Measurements from ENCODE around the gene MARCHF10. TPM values are rescaled to one million over a fixed set of nuclear protein-coding genes. Genes with fewer than 3 reads are reported as not detected.

MARCHF10 gene
- total RNA-seq, 3 donors from 2014 or later, result under 0.01 to 0.16 TPM; not detected in 1

GRCh38 chr17:62765351-62765750 lies 42.8 kb downstream of the MARCHF10 start:
- no peak for DNase-seq (ENCODE audit: low spot score in 2 of 2)
- H3K27me3 ChIP-seq, result no peaks in the 10 kb centered on the region
- H3K9me3 ChIP-seq, result no peaks in the 10 kb centered on the region
- TF ChIP-seq POLR2AphosphoS5 (IDR thresholded peaks at IDR 0.05) (no peak), POLR2A (IDR thresholded peaks at IDR 0.05) (no peak)
- TF ChIP-seq, protein P1, sequence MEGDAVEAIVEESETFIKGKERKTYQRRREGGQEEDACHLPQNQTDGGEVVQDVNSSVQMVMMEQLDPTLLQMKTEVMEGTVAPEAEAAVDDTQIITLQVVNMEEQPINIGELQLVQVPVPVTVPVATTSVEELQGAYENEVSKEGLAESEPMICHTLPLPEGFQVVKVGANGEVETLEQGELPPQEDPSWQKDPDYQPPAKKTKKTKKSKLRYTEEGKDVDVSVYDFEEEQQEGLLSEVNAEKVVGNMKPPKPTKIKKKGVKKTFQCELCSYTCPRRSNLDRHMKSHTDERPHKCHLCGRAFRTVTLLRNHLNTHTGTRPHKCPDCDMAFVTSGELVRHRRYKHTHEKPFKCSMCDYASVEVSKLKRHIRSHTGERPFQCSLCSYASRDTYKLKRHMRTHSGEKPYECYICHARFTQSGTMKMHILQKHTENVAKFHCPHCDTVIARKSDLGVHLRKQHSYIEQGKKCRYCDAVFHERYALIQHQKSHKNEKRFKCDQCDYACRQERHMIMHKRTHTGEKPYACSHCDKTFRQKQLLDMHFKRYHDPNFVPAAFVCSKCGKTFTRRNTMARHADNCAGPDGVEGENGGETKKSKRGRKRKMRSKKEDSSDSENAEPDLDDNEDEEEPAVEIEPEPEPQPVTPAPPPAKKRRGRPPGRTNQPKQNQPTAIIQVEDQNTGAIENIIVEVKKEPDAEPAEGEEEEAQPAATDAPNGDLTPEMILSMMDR (IDR thresholded peaks at IDR 0.05), result no peak
- H3K4me1 ChIP-seq, result no peaks in the 10 kb centered on the region
- H3K36me3 ChIP-seq, result no peaks in the 10 kb centered on the region
- H3K27ac ChIP-seq, result no peak overlapping the region
- intact Hi-C loops (cut with DNase I; ENCODE audit: low total_unique reads), result no loop called here
- no peak overlapping the region for H3K4me3 ChIP-seq

GRCh38 chr17:62763891-62764600 lies 44.1 kb downstream of the MARCHF10 start:
- DNase-seq (ENCODE audit: low spot score in 2 of 2), result no peak
- Histone ChIP-seq H3K27me3 (no peaks in the 10 kb centered on the region), H3K4me3 (no peak overlapping the region), H3K36me3 (no peaks in the 10 kb centered on the region), H3K9me3 (no peaks in the 10 kb centered on the region), H3K4me1 (no peaks in the 10 kb centered on the region), H3K27ac (no peak overlapping the region)
- no peak for TF ChIP-seq POLR2A (IDR thresholded peaks at IDR 0.05)
- TF ChIP-seq, protein P1 (IDR thresholded peaks at IDR 0.05), result no peak
- TF ChIP-seq POLR2AphosphoS5 (IDR thresholded peaks at IDR 0.05), result no peak
- intact Hi-C loops (cut with DNase I; ENCODE audit: low total_unique reads), result no loop called here

DNA sequence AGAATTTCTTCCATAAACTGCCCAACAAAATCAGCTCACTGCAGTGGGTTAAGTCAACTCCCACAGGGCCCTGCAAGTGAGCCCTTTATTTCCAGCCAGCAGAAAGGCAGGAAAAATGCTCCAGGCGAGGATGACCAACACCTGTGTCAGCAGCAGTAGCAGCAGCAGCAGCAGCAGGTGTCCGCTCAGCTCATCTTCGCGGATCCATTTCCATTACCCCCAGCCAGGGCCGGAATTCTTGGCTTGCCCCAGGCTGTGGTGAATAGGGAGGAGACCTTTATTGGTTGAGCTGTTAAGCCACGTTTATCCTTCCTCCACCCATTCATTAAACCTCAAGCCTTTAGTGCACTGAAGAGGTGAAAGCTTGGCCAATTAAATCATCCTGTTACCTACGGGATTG lies 46.2 kb downstream of the MARCHF10 start:
- no peaks in the 10 kb centered on the region for H3K4me1 ChIP-seq
- no peaks in the 10 kb centered on the region for H3K27me3 ChIP-seq
- intact Hi-C loops (cut with DNase I; ENCODE audit: low total_unique reads), result no loop called here
- no peak overlapping the region for H3K4me3 ChIP-seq
- TF ChIP-seq POLR2A (IDR thresholded peaks at IDR 0.05) (no peak), POLR2AphosphoS5 (IDR thresholded peaks at IDR 0.05) (no peak)
- TF ChIP-seq, protein P1 (IDR thresholded peaks at IDR 0.05), result no peak
- no peaks in the 10 kb centered on the region for H3K9me3 ChIP-seq
- DNase-seq (ENCODE audit: low spot score in 2 of 2), result no peak
- no peaks in the 10 kb centered on the region for H3K36me3 ChIP-seq
- no peak overlapping the region for H3K27ac ChIP-seq

DNA sequence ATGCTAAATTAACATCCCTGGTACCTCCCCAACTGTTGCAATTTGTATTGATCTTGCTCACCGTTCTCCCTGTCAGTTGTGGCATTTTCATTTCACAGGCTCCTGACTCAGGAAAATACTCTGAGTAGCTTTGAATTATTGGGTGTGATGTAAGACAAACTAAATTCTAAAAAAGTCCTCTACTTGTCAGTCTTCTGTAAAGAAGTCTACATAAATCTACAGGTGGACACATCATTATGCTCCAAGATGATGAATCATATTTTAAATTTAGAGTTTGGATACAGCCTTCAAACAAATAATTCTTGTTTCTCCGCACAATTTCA lies 47.2 kb downstream of the MARCHF10 start:
- H3K4me3 ChIP-seq, result no peak overlapping the region
- no peaks in the 10 kb centered on the region for H3K36me3 ChIP-seq
- intact Hi-C loops (cut with DNase I; ENCODE audit: low total_unique reads), result no loop called here
- no peak for DNase-seq (ENCODE audit: low spot score in 2 of 2)
- no peaks in the 10 kb centered on the region for H3K4me1 ChIP-seq
- H3K9me3 ChIP-seq, result no peaks in the 10 kb centered on the region
- no peak overlapping the region for H3K27ac ChIP-seq
- H3K27me3 ChIP-seq, result no peaks in the 10 kb centered on the region
- no peak for TF ChIP-seq POLR2AphosphoS5 (IDR thresholded peaks at IDR 0.05)

DNA sequence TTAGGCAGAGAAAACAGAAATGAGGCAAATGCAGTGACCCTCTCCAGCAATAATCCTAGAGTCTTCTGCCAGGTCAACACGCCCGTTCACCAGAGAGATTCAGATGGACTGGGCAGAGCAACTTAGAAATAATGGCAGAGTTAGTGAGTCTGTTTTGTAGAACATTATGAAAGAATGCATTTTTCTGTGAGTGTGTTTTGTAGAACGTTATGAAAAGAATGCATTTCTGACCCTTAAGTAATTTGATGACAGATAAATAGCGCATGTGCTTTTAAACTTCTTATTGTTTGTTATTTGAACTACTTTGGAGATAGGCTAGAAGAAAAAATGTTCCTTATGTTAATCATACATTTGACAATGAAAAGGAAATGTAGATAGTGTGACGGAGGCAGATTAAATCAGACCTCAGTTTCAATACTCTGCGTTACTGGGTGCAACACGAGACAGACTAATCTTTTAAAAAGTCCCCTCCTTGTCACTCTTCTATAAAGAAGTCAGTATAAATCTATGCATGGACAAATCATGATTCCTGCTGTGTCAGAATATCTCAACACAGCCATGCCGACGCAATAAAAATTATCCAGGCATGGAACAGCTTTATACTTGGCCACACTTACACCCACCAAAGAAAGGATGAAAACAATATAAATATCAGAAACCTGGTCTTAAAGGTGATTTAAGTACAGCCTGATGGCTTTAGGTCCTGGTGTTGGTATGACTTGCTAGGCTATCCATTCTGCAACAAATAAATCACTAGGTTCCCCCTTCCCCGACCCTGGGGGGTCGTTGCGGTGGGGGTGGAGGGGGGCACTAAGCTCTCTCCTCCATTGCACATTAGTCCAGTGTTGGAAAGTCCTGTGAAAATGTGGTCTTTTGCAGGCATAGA lies 47.8 kb downstream of the MARCHF10 start:
- no peaks in the 10 kb centered on the region for H3K36me3 ChIP-seq
- H3K4me3 ChIP-seq, result no peak overlapping the region
- H3K27me3 ChIP-seq, result no peaks in the 10 kb centered on the region
- TF ChIP-seq POLR2A (IDR thresholded peaks at IDR 0.05) (no peak), POLR2AphosphoS5 (IDR thresholded peaks at IDR 0.05) (peak in 1 of 3 donors; percentile 29)
- TF ChIP-seq, protein P1 (IDR thresholded peaks at IDR 0.05), result no peak
- DNase-seq (ENCODE audit: low spot score in 2 of 2), result no peak
- intact Hi-C loops (cut with DNase I; ENCODE audit: low total_unique reads), result no loop called here
- no peaks in the 10 kb centered on the region for H3K9me3 ChIP-seq
- no peaks in the 10 kb centered on the region for H3K4me1 ChIP-seq
- no peak overlapping the region for H3K27ac ChIP-seq

All from breast epithelium (tissue), 4 donors.